SH-SY5Y (cell line): ENCODE data around the gene KCNJ6.

Experiments used
- GATA2 ChIP-seq: IDR thresholded peaks from 2 replicates; pipeline ENCODE4 v1.6.1; 2011; ENCODE audit warnings: mild to moderate bottlenecking, low read depth, low read length
- GATA3 ChIP-seq: IDR thresholded peaks from 2 replicates; pipeline ENCODE4 v1.6.1; 2011; ENCODE audit warnings: low read depth, mild to moderate bottlenecking, low read length, moderate library complexity

DNA sequence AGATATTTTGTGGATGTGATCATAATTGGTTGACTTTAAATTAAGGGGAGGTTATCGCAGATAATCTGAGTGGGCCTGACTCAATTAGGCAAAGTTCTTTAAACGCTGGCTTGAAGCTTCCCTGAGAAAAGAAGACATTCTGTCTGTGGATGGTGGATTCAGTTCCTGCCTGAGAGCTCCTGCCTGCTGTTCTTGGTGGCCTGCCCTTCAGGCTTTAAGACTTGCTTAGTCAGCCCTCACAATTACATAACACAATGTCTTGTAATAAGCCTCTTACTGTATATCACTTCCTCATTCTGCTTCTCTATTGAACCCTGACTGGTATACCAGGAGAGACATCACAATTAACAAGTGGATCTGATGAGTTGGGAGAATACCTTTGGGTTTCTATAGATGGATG, 50.2 kb downstream of the KCNJ6 start:
- no peak for TF ChIP-seq GATA2
- no peak for TF ChIP-seq GATA3
